Measurements from ENCODE around the gene WDR77. TPM values are rescaled to one million over a fixed set of nuclear protein-coding genes. Genes with fewer than 3 reads are reported as not detected.
A peak's percentile ranks its signal among the peaks of the same experiment; 100 is the strongest.

Gene WDR77
- 27.3 TPM for total RNA-seq
- long read RNA-seq, transcript WDR77-201 (10 exons, 2,576 nt), result major isoform, 63 of 79 reads
- long read RNA-seq, partial matches to known transcripts, result 5 of 79 reads
- long read RNA-seq, other reads (novel, unspliced or antisense), result 11 of 79 reads

GRCh38 chr1:111448918-111449702 is at the start of gene WDR77, which contains the start of gene ATP5PB:
Gene WDR77 (minus strand): TSS chr1:111449256. CDS start chr1:111449169, 87 bp downstream.
Gene ATP5PB (plus strand): TSS chr1:111449464. CDS start chr1:111449542, 78 bp downstream.
- DNase-seq, result peak; percentile 92
- intact Hi-C loops (cut with micrococcal nuclease), result no loop called here
- peak; percentile 94 for ATAC-seq

DNA sequence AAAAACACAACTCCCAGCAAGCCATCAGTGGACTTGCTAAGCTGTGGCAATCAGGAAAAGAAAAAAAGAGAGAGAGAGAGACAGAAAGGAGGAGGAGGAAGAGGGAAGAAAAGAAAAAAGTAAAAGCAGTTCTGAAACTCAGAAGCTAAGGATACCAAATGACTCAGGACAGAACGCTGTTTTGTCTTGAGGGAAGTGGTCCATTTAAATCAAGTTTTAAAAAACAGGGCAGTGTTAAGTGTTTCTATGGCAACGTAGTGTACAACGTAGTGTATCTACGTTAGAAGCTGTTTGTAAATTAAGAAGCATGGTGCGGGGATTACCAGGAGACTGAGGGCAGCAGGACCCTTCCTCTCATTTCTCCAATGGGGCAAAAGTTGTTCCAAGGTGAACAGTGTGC is 48.5 kb upstream of the WDR77 start:
- intact Hi-C loops (cut with micrococcal nuclease), result no loop called here
- ATAC-seq (no peak), DNase-seq (no peak)

DNA sequence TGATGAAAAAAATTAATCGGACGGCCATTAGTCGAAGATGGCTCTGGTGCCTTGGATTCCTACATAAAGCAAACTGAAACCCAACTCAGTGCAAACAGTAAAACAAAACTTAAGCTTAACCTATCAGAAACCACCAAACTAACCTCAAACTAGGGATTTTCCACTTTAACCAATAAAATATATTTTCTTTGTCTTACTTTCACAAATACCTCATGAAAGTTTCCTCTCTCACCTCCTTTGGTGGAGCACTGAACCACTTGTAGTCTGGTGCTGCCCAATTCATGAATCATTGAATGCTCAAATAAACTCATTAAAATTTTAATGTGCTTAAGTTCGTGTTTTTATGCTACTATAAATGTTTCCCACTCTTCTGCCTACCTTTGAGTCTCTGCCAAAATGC is 47.3 kb upstream of the WDR77 start:
- intact Hi-C loops (cut with micrococcal nuclease), result no loop called here
- ATAC-seq, result no peak
- DNase-seq, result no peak

DNA sequence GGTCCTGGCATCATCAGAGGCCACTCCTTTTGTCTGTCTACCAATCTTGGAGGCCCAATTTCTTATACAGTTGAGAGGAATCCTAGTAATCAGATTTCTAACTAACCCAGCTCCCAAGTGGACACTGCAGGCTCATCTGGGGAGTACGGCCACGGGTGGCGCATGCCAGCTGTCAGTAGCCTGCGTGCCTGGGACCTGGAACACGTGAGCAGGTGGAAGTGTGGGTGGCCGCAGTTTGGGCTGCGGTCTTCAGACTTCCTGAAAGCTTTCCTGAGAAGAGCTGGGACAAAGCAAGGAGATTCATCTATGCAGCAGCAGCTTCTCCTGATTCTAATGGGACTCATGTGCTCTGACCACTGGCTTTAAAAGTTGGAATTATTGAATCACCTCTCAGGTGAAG is 42.0 kb upstream of the WDR77 start:
- peak; percentile 42 for DNase-seq
- no peak for ATAC-seq
- intact Hi-C loops (cut with micrococcal nuclease), result no loop called here

- no peak for ATAC-seq
- no peak for DNase-seq
- intact Hi-C loops (cut with micrococcal nuclease), result no loop called here
Observed at GRCh38 chr1:111490220-111490619, 41.2 kb upstream of the WDR77 start.

DNA sequence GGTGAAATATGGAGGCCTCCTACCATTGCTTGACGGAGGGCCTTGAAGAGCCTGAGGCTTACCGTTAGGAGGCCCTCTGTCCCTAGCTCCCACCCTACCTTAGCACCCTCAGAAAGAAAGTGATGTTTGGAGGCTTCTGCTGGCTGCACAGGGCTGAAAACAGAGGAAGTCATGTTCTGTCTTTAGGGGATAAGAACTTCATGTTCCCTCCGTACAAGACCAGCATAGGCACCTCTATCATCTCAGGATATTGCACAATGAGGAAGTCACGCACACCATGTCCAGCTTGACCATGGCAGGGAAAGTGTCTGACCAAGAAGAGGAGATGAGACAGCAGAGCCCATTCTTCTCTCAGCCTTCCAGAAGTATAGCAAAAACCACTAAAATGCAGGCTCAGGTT is 40.5 kb upstream of the WDR77 start:
- no peak for DNase-seq
- intact Hi-C loops (cut with micrococcal nuclease), result loop anchor here (10.0 kb wide), 1 partner anchor 275 kb away; no protein-coding TSS in a partner anchor
- ATAC-seq, result peak; percentile 89

DNA sequence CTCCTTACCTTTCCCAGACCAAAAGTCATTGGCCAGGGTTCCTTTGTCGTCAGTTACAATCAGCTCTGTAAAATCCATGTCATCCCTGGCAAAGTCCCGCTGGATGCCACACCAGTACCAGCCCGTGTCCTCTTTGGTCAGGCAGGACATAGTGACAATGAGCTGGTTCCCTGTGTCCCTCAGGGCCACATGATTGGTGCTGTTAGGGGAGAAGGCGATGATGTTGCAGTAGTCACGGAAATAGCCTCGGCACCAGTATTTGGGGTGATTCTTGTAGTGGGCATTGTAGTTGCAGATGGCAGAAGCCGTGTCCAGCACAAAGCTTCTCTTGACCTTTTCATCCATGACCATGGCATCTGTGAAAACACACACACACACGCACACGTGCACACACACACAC is 39.6 kb upstream of the WDR77 start:
- DNase-seq (no peak), ATAC-seq (no peak)
- intact Hi-C loops (cut with micrococcal nuclease), result loop anchor here (10.0 kb wide), 1 partner anchor 276 kb away; no protein-coding TSS in a partner anchor

DNA sequence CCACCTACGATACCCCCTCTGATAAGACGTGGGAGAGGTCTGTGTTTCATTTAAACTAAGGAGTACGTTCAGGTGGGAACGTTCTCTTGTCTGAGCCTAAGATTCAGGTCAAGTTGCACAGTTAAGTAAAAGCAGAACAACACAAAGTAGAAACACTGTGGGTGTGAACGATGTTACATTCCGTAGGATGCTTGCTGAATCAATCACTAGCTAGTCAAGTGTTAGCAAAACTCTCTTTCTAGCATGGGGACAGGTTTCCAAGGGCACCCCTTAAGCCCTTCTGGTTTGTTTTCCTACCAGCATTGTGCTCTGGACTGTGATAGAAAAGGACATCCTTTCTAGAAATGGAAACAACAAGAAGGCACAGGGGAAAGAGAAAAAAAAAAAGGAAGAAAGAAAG is 38.1 kb upstream of the WDR77 start:
- ATAC-seq (no peak), DNase-seq (no peak)
- intact Hi-C loops (cut with micrococcal nuclease), result loop anchor here (10.0 kb wide), 1 partner anchor 278 kb away; no protein-coding TSS in a partner anchor

DNA sequence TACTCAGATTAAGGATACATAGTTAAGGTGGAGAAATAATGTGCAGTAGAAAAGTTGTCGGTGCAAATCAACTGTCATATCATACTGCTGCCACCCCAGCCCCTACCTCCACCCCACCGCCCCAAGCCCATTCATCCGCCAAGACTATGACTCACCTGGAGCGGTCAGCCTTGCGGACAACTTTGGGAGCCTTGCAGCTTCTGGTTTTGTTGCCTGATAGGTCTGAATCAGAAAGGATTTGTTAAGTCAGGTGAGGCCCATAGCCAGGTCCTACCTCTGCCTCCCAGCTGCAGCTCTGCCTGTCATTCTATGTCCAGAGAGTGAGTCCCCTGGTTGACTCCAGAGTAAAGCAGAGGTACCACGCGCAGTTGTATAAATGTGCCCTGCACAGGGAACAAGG is 37.4 kb upstream of the WDR77 start:
- ATAC-seq (no peak), DNase-seq (no peak)
- intact Hi-C loops (cut with micrococcal nuclease), result loop anchor here (10.0 kb wide), 1 partner anchor 278 kb away; no protein-coding TSS in a partner anchor

DNA sequence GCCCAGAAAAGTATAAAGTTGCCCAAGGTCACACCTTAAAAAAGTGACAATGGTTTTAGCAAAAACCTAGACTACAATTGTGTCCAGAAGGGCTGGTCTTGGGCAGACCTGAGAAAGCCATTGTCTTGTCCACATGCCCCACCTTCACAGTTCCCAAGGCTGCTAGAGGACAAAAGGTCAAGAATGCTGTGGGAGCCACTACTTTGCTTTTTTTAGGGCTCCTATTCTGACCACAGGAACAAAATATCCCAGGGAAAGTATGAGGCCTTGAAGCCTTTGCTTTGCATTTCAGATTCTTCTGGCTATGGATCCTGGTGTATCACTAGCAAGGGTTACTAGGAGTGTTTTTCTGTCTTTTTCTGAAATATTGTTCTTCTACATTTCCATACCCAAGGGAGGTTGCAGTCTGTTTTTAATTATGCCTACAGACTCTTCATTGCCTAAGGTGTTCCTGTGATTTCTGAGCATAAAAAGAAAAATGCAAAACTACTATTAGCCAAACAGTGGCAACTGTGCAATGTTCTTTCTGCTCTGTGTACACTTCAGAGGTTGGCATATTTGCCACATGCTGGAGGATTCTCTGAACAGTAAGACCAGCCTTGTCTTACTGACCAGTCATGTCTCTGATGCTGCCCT is 35.5 kb upstream of the WDR77 start:
- no peak for DNase-seq
- ATAC-seq, result no peak
- intact Hi-C loops (cut with micrococcal nuclease), result loop anchor here (10.0 kb wide), 1 partner anchor 280 kb away; no protein-coding TSS in a partner anchor

DNA sequence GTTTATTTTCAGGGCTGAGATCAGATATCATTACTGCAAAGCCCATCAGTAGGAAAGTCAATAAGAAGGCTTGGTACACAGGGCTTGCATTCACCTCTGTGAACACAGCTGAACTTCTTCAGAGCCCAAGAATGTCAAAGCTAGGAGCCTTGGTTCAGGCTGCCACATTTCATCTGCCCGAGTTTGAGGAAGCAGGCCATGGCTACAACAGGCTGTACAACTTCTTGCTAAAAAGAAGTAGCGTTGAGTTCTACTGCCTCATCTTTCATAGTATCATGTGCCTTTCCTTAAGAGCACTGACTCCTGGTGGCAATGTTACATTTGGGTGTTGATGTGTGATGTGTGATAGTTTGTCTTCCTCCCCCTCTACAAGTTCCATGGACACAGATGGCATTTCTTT is 34.8 kb upstream of the WDR77 start:
- intact Hi-C loops (cut with micrococcal nuclease), result loop anchor here (10.0 kb wide), 1 partner anchor 281 kb away; no protein-coding TSS in a partner anchor
- DNase-seq (no peak), ATAC-seq (no peak)

GRCh38 chr1:111483166-111483565 is 34.1 kb upstream of the WDR77 start:
- intact Hi-C loops (cut with micrococcal nuclease), result loop anchor here (10.0 kb wide), 1 partner anchor 282 kb away; no protein-coding TSS in a partner anchor
- DNase-seq (no peak), ATAC-seq (no peak)

- ATAC-seq (peak; percentile 95), DNase-seq (peak; percentile 85)
- intact Hi-C loops (cut with micrococcal nuclease), result loop anchor here (10.0 kb wide), 1 partner anchor 283 kb away; no protein-coding TSS in a partner anchor
Observed at GRCh38 chr1:111481387-111482221, 32.5 kb upstream of the WDR77 start.

DNA sequence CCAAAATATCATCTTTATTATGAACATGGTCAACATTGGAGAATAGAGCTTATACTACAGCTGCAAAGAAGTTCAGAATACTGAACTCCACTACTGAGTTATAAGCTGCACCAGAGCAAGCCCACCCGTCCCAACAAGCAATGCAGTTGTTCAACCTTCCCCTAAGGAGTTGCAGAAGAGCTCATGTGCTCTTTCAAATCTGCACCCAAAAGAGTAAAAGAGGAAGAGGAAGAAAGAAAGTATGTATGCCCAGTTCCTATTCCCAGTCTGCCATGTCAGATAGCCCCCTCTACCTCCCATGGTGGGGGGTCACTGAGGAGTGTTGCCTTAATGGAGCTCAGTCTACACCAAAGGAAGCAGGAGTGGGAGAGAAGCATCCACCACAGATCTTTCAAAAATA is 31.6 kb upstream of the WDR77 start:
- intact Hi-C loops (cut with micrococcal nuclease), result loop anchor here (10.0 kb wide), 1 partner anchor 284 kb away; no protein-coding TSS in a partner anchor
- DNase-seq (no peak), ATAC-seq (no peak)

DNA sequence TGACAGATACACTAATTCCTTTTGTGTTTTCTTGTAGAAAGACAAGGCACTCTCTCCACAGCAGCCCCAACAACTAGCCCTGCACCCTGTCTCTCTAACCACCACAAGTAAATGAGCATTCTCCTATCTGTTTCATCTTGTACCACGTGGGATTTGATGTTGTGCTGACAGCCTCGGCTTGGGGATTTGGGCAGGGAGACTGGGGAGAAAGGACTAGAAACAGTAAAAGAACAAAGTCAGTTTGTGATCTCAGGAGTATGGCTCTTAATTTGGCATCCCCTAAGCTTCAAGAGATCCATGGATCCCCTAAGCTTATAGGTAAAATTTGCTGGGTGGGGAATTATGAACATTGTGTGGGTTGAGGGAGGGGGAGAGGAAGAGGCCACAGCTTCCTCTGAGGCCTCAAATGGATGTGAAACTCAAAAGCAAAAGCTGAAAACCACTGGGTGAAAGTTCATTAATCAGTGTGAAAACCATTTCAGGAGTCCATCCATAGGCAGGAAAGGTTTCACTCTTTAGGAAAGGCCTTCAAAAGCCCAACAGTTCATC is 27.8 kb upstream of the WDR77 start:
- no peak for DNase-seq
- intact Hi-C loops (cut with micrococcal nuclease), result no loop called here
- ATAC-seq, result no peak

DNA sequence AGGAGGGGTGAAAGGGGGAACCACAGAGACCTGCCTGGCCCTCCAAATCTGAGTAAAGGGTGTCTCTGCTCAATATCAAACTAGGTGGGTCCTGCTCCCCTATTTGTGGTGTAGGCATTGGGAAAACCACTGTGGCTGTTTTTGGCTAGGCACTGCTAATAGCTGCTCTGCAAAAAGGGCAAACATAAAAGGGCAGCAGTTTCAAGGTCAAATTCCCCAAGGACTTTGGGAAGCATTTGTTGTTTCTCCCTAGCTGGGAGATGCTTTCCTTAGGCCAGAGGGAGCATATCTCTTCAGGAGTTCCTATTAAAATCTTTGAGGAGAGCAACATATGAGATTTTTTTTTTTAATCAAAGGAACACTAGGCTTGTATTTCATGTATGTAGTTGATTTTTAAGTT is 27.2 kb upstream of the WDR77 start:
- intact Hi-C loops (cut with micrococcal nuclease), result no loop called here
- no peak for DNase-seq
- ATAC-seq, result no peak

DNA sequence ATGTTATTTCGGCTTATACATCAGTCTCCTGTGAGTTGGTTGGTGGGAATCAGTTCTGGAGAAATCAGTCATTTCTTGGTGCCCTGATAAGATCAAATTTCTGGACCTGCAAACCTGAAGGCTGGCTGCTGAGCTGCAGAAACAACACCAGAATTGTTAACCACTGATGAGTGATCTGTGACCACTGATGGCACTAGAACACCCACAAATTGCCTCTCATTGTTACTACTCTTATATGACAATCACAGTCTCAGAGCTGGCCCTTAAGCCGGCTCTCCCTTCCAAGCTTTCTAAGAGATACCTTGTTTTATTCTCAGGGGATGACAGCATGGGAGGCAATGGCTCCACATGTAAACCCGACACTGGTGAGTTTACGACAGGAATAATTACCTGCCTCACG is 26.6 kb upstream of the WDR77 start:
- DNase-seq (no peak), ATAC-seq (peak; percentile 19)
- intact Hi-C loops (cut with micrococcal nuclease), result no loop called here

- DNase-seq (no peak), ATAC-seq (peak; percentile 44)
- intact Hi-C loops (cut with micrococcal nuclease), result no loop called here
Observed at GRCh38 chr1:111474521-111474920, 25.5 kb upstream of the WDR77 start.

DNA sequence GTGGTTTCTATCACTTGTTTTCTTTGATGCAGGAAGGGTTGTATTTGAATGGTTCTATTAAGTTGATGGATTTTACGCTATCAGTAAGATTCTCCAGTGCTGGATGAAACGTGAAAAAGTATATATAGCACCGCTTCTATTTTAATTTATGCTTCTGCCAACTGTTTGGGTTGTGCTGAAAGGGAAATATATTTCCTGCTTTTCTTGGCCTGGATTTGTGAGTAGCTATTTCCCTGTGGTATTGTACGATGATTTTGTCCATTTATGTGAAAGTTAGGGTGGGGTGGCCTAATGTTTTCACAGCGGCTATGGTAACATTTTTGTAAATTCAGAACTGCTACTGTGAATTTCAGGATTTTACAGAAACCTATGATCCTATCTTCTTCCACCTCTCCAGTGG is 25.1 kb upstream of the WDR77 start:
- intact Hi-C loops (cut with micrococcal nuclease), result no loop called here
- peak; percentile 28 for ATAC-seq
- no peak for DNase-seq

Measured in left ventricle myocardium superior (tissue), 1 donor.